OCI-LY7 (cell line): ENCODE results near the gene MEOX2. TPM values are rescaled to one million over a fixed set of nuclear protein-coding genes. Genes with fewer than 3 reads are reported as not detected.

Experiments
- BruUV-seq: library from RNA; stranded (reverse); fragments of 400-500 nt; replicated peaks from 2 replicates; lab custom pipeline; 2021; lab: Mats Ljungman, UMichigan
- CTCF ChIA-PET: fragments of 300-600 bp; sonication (Branson Sonifier 250); formaldehyde crosslinking; loops from one replicate; lab custom pipeline; 2022; ENCODE audit warnings: antibody characterized with exemption; ENCODE audit not compliant: unreplicated experiment; lab: Charles Lee
- POLR2A ChIA-PET: fragments of 300-600 bp; sonication (Branson Sonifier 250); formaldehyde crosslinking; loops from one replicate; lab custom pipeline; 2022; ENCODE audit warnings: antibody characterized with exemption; lab: Charles Lee
- DNase-seq: peaks from one replicate; pipeline ENCODE4 v3.0.0-alpha.2; 2015; ENCODE audit warnings: low spot score
- H2AFZ ChIP-seq: fragments of 200-600 bp; sonication (generic), shearing (Covaris generic); 2 replicates; pipeline ENCODE4 v1.6.1; 2014; ENCODE audit warnings: mild to moderate bottlenecking, antibody characterized with exemption, low read length, moderate library complexity
- H3K27ac ChIP-seq: fragments of 200-600 bp; sonication (generic); 2 replicates; pipeline ENCODE4 v1.5.1; 2014; ENCODE audit warnings: mixed run types, low read depth, mild to moderate bottlenecking, moderate library complexity, low read length, inconsistent platforms; ENCODE audit not compliant: poor library complexity, severe bottlenecking
- H3K36me3 ChIP-seq: fragments of 200-600 bp; sonication (generic); 2 replicates; pipeline ENCODE4 v1.6.1; 2014; ENCODE audit warnings: mild to moderate bottlenecking, antibody characterized with exemption, low read length, moderate library complexity, mixed read lengths; ENCODE audit not compliant: insufficient read depth
- H3K4me1 ChIP-seq: fragments of 200-600 bp; sonication (generic); 2 replicates; pipeline ENCODE4 v1.5.1; 2014; ENCODE audit warnings: mild to moderate bottlenecking, low read length; ENCODE audit not compliant: insufficient read depth, poor library complexity, severe bottlenecking
- H3K4me2 ChIP-seq: fragments of 200-600 bp; sonication (generic); 2 replicates; pipeline ENCODE4 v1.6.1; 2014; ENCODE audit warnings: mild to moderate bottlenecking, low read length
- H3K4me3 ChIP-seq: fragments of 200-600 bp; sonication (generic); 2 replicates; pipeline ENCODE4 v1.5.1; 2014; ENCODE audit warnings: mild to moderate bottlenecking, low read depth, low read length; ENCODE audit not compliant: poor library complexity, severe bottlenecking
- H3K79me2 ChIP-seq: fragments of 200-600 bp; sonication (generic); 2 replicates; pipeline ENCODE4 v1.6.1; 2016; ENCODE audit warnings: low read depth, mild to moderate bottlenecking, low read length, moderate library complexity, mixed read lengths; ENCODE audit not compliant: insufficient read depth
- H3K9me2 ChIP-seq: fragments of 200-600 bp; sonication (generic); 2 replicates; pipeline ENCODE4 v1.6.1; 2016; ENCODE audit warnings: mild to moderate bottlenecking, low read length, mixed read lengths; ENCODE audit not compliant: insufficient read depth
- H3K9me3 ChIP-seq: fragments of 200-600 bp; sonication (generic); 2 replicates; pipeline ENCODE4 v1.6.1; 2014; ENCODE audit warnings: mild to moderate bottlenecking, mixed run types, low read length, mixed read lengths
- H4K20me1 ChIP-seq: fragments of 200-600 bp; sonication (generic); 2 replicates; pipeline ENCODE4 v1.6.1; 2014; ENCODE audit warnings: mild to moderate bottlenecking, antibody characterized with exemption, low read length, moderate library complexity, mixed read lengths; ENCODE audit not compliant: insufficient read depth
- EZH2phosphoT487 ChIP-seq: fragments of 200-600 bp; sonication (generic); IDR thresholded peaks from 2 replicates; pipeline ENCODE4 v1.6.1; 2018; ENCODE audit warnings: low read depth, borderline replicate concordance, mild to moderate bottlenecking, mixed run types, antibody characterized with exemption, low read length, moderate library complexity, mixed read lengths
- intact Hi-C: fragments of 100-400 bp; cut with micrococcal nuclease; formaldehyde crosslinking; loops from one replicate; pipeline ENCODE4 v1.10.0; 2022; ENCODE audit not compliant: unreplicated experiment
- total RNA-seq, 2 experiments: library from RNA; depleted of rRNA in 1 of 2; stranded (reverse); fragments of >200 nt in 1 of 2; shearing (Covaris generic) in 1 of 2; gene quantifications; 2 replicates each; pipeline ENCODE4 v1.2.3, GENCODE V29; 2014 to 2022
- TF ChIP-seq, protein P1 (sequence below): fragments of 200-600 bp; sonication (generic); conservative IDR thresholded peaks from 2 replicates; pipeline ENCODE4 v1.5.1; 2014; ENCODE audit warnings: mild to moderate bottlenecking, antibody characterized with exemption, low read length, moderate library complexity, mixed read lengths

MEOX2 gene
- total RNA-seq, 2 experiments from 2014 or later = not detected

DNA sequence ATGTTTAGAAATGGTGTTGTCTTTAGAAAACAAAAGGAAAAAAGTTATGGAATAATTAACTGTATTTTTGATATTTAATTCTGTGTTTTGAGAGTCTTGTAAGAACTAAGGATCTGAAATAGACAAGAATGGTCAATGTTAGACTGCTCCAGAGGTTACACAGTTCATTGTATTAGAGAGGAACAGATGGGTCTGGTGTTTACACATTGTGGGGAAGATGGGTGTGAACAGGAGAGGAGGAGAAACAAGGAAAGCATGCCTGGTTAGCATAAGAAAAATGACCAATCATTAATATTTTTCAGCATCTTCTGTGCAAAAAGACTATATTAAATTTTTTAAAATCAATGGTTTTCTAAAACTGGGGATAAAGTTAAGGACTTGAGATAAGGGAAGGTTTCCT lies 11.9 kb downstream of the MEOX2 start:
- H2AFZ ChIP-seq = no peak overlapping the region
- no peaks in the 10 kb centered on the region for H3K79me2 ChIP-seq
- H3K4me1 ChIP-seq = no peaks in the 10 kb centered on the region
- POLR2A ChIA-PET = no interaction called here
- H3K4me2 ChIP-seq = no peak overlapping the region
- H3K9me3 ChIP-seq = no peaks in the 10 kb centered on the region
- H3K36me3 ChIP-seq = no peaks in the 10 kb centered on the region
- no TSS peak for BruUV-seq
- no peak for DNase-seq
- TF ChIP-seq EZH2phosphoT487 = no peak
- TF ChIP-seq, protein P1, sequence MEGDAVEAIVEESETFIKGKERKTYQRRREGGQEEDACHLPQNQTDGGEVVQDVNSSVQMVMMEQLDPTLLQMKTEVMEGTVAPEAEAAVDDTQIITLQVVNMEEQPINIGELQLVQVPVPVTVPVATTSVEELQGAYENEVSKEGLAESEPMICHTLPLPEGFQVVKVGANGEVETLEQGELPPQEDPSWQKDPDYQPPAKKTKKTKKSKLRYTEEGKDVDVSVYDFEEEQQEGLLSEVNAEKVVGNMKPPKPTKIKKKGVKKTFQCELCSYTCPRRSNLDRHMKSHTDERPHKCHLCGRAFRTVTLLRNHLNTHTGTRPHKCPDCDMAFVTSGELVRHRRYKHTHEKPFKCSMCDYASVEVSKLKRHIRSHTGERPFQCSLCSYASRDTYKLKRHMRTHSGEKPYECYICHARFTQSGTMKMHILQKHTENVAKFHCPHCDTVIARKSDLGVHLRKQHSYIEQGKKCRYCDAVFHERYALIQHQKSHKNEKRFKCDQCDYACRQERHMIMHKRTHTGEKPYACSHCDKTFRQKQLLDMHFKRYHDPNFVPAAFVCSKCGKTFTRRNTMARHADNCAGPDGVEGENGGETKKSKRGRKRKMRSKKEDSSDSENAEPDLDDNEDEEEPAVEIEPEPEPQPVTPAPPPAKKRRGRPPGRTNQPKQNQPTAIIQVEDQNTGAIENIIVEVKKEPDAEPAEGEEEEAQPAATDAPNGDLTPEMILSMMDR = no peak
- no peaks in the 10 kb centered on the region for H3K9me2 ChIP-seq
- H4K20me1 ChIP-seq = no peaks in the 10 kb centered on the region
- CTCF ChIA-PET = no interaction called here
- H3K27ac ChIP-seq = no peak overlapping the region
- H3K4me3 ChIP-seq = no peak overlapping the region
- intact Hi-C loops = no loop called here

DNA sequence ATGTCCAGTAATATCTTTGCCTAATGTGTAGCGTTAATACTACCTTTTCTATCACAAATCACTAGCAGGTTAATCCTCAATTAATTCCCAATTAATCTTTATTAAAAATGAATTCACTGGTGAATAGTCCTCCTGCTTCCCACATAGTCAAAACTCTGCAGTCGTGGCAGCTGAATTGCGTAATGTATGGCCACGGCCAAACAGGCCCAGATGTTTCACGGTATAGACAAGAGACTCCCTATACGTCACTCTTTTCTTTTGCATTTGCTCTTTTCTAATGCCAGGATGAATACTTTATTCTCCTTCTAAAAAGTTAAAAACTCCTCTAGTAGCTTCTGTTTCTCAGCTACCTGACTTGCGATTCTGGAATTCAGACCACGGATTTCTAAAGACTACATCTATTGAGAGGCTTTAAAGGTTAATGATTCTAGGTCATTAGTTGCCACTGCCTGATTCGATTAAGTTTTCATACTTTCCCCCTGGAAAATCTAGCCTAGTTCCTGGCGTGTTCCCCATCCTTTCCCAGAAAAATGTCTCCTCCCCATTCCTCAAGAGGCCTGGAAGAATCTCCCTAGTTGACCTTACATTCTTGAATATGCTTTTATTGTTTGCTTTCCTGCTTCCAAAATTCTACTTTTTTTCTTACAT lies 16.9 kb downstream of the MEOX2 start:
- Histone ChIP-seq H3K9me3 (no peaks in the 10 kb centered on the region), H3K79me2 (no peaks in the 10 kb centered on the region), H2AFZ (no peak overlapping the region), H3K36me3 (no peaks in the 10 kb centered on the region), H3K4me1 (no peaks in the 10 kb centered on the region), H4K20me1 (no peaks in the 10 kb centered on the region), H3K4me3 (no peak overlapping the region), H3K9me2 (no peaks in the 10 kb centered on the region), H3K4me2 (no peak overlapping the region), H3K27ac (no peak overlapping the region)
- no TSS peak for BruUV-seq
- no peak for DNase-seq
- TF ChIP-seq, protein P1 = no peak
- no peak for TF ChIP-seq EZH2phosphoT487
- CTCF ChIA-PET = no interaction called here
- intact Hi-C loops = no loop called here
- POLR2A ChIA-PET = no interaction called here

DNA sequence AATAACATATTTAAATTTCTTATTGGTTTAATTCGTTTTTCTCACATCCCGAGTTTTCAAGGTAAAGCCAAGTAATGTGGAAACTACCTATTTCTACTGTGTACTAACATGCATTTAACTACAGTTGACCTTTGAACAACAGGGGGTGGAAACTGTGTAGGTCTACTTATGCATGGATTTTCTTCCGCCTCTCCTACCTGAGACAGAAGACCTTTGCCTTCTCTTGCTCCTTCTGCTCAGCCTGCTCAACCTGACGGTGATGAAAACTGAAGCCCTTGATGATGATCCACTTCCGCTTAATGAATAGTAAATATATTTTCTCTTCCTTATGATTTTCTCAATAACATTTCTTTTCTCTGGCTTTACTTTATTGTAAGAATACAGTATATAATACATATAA lies 18.5 kb downstream of the MEOX2 start:
- TF ChIP-seq EZH2phosphoT487 = no peak
- TF ChIP-seq, protein P1 = no peak
- no peak overlapping the region for H3K27ac ChIP-seq
- H3K4me1 ChIP-seq = no peaks in the 10 kb centered on the region
- ChIA-PET POLR2A (no interaction called here), CTCF (no interaction called here)
- H3K36me3 ChIP-seq = no peaks in the 10 kb centered on the region
- H3K9me2 ChIP-seq = no peaks in the 10 kb centered on the region
- H3K79me2 ChIP-seq = no peaks in the 10 kb centered on the region
- H3K9me3 ChIP-seq = no peaks in the 10 kb centered on the region
- intact Hi-C loops = no loop called here
- no peak overlapping the region for H3K4me3 ChIP-seq
- H3K4me2 ChIP-seq = no peak overlapping the region
- BruUV-seq = no TSS peak
- DNase-seq = no peak
- H4K20me1 ChIP-seq = no peaks in the 10 kb centered on the region
- no peak overlapping the region for H2AFZ ChIP-seq
